NCI-H1694 (cell line): ENCODE measurements around the gene ABHD4.
"Not testable (repeated sequence)": the region's sequence is repeated elsewhere in the genome, so short reads cannot be mapped to it uniquely, and the experiment has no call there.

Source experiments
- DNase-seq: peaks from one replicate; lab custom pipeline; 2025; lab: John Stamatoyannopoulos, UW

ABHD4 gene

GRCh38 chr14:22561661-22562579, 36.2 kb upstream of the ABHD4 start:
- no peak for DNase-seq

GRCh38 chr14:22563987-22564386, 34.1 kb upstream of the ABHD4 start:
- DNase-seq, result no peak

- DNase-seq, result no peak
Measured at GRCh38 chr14:22564463-22564862, 33.6 kb upstream of the ABHD4 start.

- DNase-seq, result no peak
Measured at GRCh38 chr14:22565391-22565945, 32.6 kb upstream of the ABHD4 start.

- not testable (repeated sequence) for DNase-seq
Measured at GRCh38 chr14:22566266-22566665, 31.8 kb upstream of the ABHD4 start.

GRCh38 chr14:22566845-22567244, 31.3 kb upstream of the ABHD4 start:
- DNase-seq, result no peak

GRCh38 chr14:22567437-22567836, 30.7 kb upstream of the ABHD4 start:
- no peak for DNase-seq

- DNase-seq, result no peak
Measured at GRCh38 chr14:22569106-22569736, 28.9 kb upstream of the ABHD4 start.

- DNase-seq, result no peak
Measured at GRCh38 chr14:22569737-22570131, 28.4 kb upstream of the ABHD4 start.

- peak; percentile 80 for DNase-seq
Measured at GRCh38 chr14:22570132-22570949, 27.8 kb upstream of the ABHD4 start.

GRCh38 chr14:22572562-22573058, 25.5 kb upstream of the ABHD4 start:
- no peak for DNase-seq

GRCh38 chr14:22573804-22574203, 24.3 kb upstream of the ABHD4 start:
- no peak for DNase-seq

- no peak for DNase-seq
Measured at GRCh38 chr14:22577334-22577908, 20.7 kb upstream of the ABHD4 start.

GRCh38 chr14:22579236-22579635, 18.9 kb upstream of the ABHD4 start:
- DNase-seq, result no peak

- DNase-seq, result no peak
Measured at GRCh38 chr14:22579881-22580280, 18.2 kb upstream of the ABHD4 start.

GRCh38 chr14:22580625-22581024, 17.5 kb upstream of the ABHD4 start:
- no peak for DNase-seq

- no peak for DNase-seq
Measured at GRCh38 chr14:22583994-22584393, 14.1 kb upstream of the ABHD4 start.

- no peak for DNase-seq
Measured at GRCh38 chr14:22587247-22587646, 10.9 kb upstream of the ABHD4 start.

GRCh38 chr14:22587677-22588422, 10.2 kb upstream of the ABHD4 start:
- not testable (repeated sequence) for DNase-seq

- no peak for DNase-seq
Measured at GRCh38 chr14:22588526-22589095, 9.5 kb upstream of the ABHD4 start.
